GM21529 (cell line): ENCODE measurements around the gene F13B.
A peak's percentile ranks its signal among the peaks of the same experiment; 100 is the strongest.
"Not testable (repeated sequence)": the region's sequence is repeated elsewhere in the genome, so short reads cannot be mapped to it uniquely, and the experiment has no call there.

Experiments
- ATAC-seq: cut with Tn5 transposase; IDR thresholded peaks from one replicate; pipeline ENCODE4 v1.9.1; 2021; ENCODE audit not compliant: unreplicated experiment

Gene F13B, protein sequence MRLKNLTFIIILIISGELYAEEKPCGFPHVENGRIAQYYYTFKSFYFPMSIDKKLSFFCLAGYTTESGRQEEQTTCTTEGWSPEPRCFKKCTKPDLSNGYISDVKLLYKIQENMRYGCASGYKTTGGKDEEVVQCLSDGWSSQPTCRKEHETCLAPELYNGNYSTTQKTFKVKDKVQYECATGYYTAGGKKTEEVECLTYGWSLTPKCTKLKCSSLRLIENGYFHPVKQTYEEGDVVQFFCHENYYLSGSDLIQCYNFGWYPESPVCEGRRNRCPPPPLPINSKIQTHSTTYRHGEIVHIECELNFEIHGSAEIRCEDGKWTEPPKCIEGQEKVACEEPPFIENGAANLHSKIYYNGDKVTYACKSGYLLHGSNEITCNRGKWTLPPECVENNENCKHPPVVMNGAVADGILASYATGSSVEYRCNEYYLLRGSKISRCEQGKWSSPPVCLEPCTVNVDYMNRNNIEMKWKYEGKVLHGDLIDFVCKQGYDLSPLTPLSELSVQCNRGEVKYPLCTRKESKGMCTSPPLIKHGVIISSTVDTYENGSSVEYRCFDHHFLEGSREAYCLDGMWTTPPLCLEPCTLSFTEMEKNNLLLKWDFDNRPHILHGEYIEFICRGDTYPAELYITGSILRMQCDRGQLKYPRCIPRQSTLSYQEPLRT

DNA sequence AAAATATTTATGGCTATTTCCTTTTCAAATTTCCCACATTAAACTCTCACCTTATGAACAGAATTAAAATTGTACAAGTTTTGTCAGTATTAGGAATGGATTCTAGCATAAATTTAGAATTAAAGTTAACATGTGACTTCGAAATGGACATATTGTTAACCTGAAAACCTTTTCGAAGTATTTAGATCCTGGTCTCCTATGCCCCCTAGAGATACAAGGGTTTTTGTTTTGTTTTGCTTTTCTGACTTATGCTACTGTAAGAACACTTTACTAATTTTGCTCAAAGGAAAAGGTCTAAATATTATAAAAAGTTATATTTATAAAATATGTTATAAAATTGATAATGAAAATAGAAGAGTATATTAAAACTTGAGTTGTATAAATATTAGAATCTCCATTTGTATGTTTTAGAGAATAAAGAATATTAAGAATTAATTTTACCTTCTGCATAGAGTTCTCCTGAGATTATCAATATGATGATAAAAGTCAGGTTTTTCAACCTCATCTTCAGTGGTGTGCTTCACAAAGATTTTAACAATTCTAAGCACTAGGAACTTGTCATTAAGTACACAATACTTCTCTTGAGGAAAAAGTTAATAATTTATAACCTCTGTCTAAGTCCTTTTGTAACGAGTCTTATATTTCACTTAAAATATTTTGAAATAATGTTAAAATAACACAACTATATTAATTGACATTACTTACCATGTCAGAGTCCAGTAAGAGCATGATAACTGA lies at the start of gene F13B:
Gene F13B, minus strand, starts transcription at position 542 of the 738 bp plus-strand sequence. Its CDS starts 37 bp downstream, at position 505.
- no peak for ATAC-seq

DNA sequence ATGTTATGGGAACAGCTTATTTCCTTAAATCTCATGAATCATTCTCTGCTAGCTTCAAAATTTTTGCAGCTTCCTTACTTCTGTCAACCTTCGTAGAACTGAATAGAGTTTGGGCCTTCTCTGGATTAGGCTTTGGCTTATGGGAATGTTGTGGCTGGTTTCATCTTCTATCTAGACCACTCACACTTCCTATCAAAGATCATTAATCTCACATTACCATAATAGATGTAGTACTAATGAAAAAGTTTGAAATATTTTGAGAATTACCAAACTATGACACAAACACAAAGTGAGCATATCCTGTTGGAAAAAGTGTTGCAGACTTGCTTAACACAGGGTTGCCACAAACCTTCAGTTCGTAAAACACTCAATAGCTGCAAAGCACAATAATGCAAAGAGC lies 49.1 kb upstream of the F13B start:
- no peak for ATAC-seq

DNA sequence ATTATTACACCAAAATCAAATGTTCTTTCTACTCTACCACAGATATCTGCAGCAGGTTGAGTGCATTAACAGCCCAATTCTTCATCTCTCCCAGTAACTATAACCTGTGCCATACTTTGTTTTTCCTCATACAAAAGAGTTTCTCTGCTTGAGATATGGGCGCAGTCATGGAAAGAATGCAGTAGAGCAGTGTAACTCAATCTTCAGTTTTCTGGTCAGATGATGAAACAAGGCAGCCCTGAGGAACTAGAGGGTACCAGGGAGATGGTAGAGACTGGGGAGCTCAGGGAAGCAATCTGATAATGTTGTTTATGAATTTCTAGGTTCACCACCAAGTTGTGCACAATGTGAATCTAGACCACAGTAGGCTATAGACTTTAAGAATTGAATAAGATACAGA lies 39.8 kb upstream of the F13B start:
- ATAC-seq, result no peak

DNA sequence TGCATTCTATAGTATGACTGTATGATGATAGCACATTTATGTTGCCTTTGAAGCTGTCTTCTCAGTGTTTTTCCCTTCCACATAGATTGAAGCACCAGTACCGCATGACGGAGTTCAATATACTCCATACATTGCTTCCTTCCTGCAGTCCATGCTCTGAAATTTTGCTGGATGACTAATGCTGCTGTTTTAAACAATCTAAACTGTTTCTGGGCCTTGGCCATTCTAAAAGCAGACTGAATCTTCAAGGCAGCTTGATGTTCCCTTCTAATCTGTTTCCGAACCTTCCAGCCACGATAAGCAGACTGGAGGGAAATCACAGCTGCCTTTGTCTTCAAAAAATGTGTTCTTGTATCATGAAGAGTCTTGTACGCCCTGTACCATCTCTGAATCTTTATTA lies 36.2 kb upstream of the F13B start:
- no peak for ATAC-seq

DNA sequence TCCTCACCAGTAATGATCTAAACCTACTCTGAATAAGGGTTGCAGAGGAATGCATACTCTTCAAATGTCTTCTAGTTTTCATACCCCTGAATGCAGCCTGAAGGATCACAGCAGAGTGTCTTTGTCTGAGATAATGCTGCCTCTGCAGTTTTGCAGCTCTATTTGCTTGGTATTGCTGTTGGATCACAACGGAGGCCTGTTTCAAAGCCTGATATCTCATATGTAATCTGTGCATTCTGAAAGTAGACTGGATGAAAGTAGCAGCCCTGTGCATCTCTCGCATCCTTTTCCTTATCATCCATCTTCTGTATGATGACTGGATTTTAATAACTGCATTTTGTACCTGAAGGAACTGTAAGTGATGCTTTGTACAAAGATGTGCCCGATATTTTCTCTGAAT lies 34.9 kb upstream of the F13B start:
- no peak for ATAC-seq

DNA sequence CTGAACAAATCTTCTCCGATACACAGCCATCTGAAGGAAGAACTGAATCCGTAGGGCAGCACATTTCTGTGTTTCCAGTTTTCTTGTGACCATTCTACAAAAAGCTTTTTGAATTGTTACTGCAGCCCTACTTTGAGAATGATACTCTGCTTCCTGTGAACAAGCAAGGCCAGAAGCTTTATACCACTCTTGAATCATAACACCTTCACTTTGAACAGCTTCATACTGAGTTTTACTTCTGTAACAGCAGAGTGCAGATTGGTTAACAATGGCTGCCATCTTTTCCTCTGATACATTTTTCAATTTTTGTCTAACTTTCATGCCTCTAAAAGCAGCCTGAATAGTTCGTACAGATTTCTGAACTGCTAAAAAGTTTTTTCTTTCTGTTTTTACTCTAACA lies 33.6 kb upstream of the F13B start:
- ATAC-seq, result no peak

DNA sequence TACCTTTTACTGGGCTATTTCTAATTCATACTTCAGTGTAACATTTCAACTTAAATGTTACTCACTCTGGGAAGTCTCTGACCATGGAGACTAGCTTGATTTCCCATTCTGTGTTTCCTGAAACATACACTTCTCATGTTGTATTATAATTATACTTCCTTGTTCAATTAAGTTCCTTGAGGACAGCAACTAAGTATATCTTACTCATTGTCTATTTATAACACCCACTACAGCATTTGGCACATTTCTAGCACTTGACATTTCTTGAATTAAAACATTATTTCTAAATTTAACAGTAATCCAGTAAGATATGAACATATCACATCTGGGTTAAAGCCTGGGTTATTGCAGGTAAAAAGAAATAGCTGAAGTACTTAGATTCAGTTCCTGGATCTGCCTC lies 32.4 kb upstream of the F13B start:
- no peak for ATAC-seq

DNA sequence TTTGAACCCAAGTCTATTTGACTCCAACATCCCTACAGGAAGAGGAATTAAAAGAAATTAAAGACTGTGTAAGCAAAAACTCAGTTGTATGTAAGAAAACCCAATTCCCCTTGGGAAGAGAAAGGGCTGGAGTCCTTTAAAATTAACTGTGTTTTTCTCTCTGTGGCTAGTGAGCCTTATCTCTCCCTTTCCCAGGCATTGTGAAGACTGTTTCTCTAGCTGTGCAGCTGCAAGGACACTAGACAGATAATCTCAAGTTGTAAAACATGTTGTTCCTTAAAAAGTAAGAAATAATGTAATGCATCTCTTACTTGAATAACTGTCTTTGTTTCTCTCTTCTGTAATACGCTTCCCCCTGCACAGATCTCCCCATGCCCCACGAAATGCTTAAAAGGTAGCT lies 29.9 kb upstream of the F13B start:
- ATAC-seq, result not testable (repeated sequence)

DNA sequence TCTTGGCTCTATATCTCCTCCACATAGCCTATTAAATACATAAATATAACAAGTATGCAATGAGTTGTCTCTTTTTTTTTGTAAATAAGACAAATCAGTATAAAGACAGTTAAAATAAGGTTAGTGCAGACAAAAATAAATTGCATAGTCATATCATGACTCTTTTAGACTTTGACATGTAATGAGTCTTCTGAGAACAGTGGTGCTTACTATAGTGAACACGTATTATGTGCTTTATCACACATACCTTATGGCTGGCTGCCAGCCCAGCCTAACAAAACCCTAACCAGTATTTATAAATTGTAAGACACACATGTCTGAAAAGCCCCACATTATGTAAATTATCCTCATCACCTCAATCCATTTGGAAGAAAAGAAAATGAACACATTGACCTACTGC lies 29.1 kb upstream of the F13B start:
- no peak for ATAC-seq

DNA sequence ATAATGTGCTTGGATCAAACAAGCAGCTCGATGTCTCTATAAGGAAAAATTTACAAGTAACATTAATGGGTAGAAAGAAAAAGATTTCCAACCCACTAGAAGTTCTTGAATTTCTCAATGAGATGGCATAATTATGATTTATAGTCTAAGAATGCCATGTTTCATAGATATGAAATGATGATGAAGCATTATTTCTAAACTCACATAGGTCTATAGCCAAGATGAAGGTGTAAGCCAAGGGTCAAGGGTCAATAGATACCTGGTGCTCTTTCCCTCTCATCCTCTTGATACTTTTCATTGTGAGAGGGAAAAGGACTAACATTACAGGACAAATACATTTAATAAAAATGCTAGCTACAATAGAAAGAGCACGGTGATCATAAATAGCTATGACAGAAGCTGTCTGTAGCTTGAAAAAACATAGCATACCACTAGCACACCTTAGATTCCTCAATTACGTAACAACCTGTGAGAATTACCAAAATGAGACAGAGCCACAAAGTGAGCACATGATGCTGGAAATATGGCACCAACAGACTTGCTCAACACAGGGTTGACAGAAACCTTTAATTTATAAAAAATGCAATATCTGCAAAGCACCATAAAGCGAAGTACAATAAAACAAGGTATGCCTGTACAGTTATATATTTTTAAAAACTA lies 26.3 kb upstream of the F13B start:
- no peak for ATAC-seq

DNA sequence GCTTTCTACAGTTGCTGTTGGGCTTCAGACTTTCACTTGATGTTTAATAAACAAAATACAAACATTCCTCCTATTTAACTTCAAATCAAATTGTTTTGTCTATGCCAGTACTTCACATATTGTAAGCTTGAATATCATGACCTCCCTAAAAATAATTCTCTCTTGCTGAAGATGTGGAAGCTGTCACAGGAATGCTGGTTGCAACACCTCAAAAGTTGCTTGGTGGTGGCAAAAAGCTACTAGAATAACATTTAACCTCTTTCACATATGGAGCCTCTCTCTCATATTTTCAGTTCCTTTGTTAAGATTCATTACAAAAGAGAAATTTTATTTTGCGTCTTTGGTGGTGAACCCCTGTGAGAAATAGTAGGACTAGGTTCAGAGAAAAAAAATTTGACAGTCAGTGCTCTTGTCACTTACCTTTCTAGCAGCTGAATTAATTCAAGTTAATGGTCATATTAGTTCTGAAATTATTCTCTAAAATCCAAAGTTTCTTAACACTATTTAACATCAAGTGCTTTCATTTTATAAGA lies 25.5 kb upstream of the F13B start:
- ATAC-seq, result no peak

DNA sequence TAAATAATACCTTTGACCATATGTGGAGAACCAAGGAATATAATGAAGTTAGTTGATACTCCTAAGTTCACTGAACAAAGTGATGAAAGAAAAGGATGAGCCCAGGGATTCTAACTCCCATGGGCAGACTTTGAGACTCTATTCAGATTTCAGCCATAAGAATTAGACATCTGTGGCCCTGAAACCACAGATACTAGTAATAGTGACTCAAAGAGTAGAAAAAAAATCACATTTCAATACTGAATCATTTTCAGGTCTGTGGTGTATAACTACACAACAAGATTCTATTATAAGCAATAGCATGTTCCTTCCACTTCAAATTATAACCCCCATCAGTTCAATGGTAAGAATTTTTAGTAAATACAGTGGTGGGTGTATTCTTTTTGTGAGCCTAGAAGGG lies 16.4 kb upstream of the F13B start:
- no peak for ATAC-seq

DNA sequence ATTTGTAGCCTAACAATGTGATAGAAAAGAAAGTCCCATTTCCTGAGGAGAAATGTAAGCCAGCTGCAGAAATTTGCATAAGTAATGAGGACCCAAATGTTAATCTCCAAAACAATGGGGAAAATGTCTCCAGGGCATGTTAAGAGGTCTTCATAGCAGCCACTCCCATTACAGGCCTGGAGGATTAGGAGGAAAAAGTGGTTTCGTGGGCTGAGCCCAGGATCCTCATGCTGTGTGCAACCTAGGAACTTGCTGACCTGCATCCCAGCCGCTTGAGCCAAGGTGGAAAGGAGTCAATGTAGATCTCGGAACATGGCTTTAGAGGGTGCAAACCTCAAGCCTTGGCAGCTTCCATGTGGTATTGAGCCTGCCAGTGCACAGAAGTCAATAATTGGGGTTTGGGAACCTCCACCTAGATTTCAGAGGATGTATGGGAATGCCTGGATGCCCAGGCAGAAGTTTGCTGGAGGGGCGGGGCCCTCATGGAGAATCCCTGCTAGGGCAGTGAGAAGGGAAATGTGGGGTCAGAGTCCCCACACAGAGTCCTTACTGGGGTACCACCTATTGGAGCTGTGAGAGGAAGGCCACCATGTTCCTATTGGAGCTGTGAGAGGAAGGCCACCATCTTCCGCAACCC lies 14.2 kb upstream of the F13B start:
- ATAC-seq, result no peak

DNA sequence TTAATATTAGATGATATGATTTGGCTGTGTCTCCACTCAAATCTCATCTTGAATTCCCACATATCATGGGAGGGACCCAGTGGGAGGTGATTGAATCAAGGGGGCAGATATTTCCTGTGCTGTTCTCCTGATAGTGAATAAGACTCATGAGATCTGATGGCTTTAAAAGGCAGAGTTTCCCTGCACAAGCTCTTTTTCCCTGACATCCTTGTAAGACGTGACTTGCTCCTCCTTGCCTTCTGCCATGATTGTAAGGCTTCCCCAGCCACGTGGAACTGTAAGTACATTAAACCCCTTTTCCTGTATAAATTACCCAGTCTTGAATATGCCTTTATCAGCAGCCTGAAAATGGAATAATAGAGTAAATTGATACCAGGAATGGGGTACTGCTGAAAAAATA lies 13.3 kb upstream of the F13B start:
- no peak for ATAC-seq

DNA sequence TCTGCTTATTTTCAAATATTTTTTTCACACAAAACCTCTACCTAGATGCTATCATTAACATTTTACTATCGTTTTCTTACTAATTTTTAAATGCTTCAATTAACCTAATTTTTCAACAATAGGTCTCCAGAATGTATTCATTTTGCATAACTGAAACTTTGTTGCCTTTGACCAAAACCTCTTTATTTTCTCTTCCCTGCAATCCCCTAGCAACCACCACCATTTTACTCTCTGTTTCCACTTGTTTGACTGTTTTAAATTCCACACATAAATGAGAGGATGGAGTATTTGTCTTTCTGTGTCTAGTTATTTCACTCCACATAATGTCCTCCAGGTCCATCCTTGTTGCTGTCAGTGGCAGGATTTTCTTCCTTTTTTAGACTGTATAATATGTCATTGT lies 9.5 kb upstream of the F13B start:
- peak; percentile 53 for ATAC-seq

DNA sequence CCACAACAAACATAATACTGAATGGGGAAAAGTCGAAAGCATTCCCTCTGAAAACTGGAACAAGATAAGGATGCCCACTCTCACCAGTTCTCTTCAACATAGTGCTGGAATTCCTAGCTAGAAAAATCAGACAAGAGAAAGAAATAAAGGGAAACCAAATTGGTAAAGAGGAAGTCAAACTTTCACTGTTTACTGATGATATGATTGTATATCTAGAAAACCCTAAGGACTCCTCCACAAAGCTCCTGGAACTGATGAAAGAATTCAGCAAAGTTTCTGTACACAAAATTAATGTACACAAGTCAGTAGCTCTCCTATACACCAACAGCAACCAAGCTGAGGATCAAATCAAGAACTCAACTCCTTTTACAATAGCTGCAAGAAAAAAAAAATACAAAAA lies 6.9 kb upstream of the F13B start:
- ATAC-seq, result no peak

DNA sequence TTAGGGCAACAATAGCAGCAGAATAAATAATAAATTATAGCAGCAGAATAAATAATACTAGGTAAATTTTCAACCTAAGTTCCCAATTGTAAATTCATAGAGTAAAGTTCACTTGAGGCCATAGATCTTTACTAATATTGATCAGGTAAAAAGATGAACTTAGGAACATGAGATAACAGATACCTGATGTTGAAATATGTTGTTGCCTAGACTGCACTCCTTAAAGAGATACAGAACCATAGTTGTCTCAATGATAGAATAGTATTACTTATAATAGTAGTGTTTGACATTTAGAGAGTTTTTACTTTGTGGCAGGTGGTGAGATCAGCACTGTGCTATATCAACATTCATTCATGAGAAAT lies 378 bp upstream of the F13B start:
- no peak for ATAC-seq

DNA sequence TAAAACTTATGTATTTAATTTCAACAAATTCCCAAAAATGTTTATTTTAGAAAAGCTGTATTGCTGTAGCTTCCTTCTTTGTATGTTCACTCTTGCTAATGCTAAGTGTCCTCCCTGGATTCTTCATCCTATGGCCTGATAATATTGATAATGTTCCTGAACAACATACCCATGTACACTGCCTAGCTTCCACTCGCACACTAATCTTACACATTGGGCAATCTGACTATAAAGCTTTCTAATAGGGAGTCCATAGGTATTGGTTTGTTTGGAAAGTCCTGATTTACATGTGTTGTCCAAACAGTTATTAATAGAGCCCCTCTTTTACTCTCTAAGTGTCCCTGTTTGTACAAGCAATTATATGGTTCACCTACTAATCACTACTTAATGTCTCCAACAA lies 783 bp downstream of the F13B start:
- ATAC-seq, result no peak

DNA sequence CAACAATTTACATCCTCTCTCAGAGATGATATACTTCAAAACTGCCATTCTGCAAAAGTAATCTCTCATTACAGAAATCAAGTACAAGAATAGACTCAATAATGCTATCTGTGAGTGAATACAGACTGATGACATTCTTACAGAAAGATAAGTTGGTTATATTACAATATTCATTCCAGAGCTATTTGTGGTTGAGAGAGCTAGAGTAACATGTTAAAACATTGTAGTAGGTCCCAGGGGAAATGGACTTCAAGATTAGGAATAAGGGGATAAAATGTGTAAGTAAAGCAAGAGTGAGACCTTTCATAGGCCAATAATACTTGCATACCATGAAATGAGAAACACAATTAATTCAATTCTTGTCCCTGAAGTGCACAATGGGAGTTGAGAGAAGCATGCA lies 1.5 kb downstream of the F13B start:
- ATAC-seq, result no peak

DNA sequence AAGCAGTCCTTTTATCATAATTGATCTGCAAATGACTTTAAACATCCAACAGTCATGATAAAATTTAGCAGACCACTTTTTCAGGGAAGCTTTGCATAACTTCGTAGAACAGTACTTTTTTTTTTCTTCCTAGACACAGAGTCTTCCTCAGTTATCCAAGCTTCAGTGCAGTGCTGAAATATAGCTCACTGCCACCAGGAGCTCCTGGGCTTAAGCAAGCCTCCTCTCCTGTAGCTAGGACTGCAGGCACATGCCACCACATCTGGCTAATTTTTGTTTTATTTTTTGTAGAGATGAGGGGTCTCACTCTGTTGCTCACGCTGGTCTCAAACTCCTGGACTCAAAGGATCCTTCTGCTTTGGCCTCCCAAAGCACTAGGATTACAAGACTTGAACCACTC lies 3.8 kb downstream of the F13B start:
- ATAC-seq, result peak; percentile 23

DNA sequence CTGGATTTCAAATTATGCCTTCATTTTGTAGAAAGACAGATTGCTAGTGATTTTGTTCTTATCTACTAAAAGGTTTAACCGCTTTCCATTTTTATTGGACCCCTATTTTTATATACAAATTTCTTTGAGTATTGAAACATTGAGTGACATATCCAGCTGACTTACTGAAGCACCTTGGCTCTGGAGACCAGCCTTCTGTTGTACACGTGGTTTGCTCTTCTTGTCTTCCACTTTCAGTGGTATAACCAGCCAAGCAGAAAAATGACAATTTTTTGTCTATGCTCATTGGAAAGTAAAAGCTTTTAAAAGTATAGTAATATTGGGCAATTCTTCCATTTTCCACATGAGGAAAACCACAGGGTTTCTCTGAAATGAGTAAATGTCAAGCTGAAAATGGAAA lies 4.4 kb downstream of the F13B start:
- ATAC-seq, result peak; percentile 94
